ENCODE measurements around the gene TMEM250. TPM values are rescaled to one million over a fixed set of nuclear protein-coding genes. Genes with fewer than 3 reads are reported as not detected.

The TMEM250 gene
- total and polyA plus RNA-seq, 12 donors: 9.7 to 26.4 (median 15.4) TPM

DNA sequence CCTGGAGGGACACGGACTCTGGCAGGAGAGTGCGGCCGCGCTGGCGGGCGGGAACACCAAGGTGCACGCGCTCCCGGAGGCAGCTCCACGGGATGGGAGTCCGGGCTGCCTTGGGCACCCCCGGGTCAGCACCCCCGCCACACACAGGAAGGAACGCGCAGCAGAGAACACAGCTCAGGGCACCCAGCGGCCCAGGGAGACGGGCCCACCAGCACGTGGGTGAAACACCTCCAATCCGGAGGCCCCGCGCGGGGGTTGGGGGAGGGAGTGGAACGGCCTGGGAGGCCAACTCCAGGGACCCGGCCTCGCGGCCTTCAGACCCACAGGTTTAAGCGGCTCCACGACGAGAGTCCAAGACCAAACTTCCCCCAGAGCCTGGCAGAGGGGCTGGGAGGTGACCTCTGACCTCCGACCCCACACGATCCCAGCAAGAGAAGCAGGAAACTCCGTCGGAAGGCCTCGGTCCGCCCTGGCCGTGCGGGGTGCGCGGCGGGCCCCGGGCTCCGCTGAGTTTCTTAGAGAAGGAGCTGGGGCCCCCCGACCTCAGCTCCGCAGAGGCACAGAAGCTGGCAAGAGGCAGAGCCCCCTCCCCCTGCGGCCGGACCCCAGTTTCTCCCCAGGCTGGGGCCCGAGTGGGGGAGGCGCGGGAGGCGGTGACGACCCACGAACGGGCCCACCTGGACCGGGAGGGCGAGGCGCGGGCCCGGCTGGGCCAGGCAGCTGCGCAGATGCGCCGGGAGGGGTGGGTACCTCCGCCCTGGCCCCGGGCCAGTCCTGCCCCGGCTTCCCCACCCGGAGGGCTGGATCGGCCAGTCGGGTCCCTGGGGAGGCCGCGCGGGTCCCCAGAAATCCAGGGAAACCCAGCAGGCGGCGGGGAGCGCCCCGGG, 24.4 kb downstream of the TMEM250 start:
- Histone ChIP-seq H3K27me3 (peaks cover 0 to 7% (median 0%) of the 10 kb centered on the region in 7 donors), H3K27ac (peak overlapping the region; percentile 93 to 99 (median 96)), H3K9me3 (no peaks in the 10 kb centered on the region), H3K4me1 (peaks cover 15 to 71% (median 67%) of the 10 kb centered on the region in 9 donors), H3K4me3 (peak overlapping the region; percentile 68 to 94 (median 86)), H3K36me3 (peaks cover 0 to 12% (median 0%) of the 10 kb centered on the region in 9 donors)
- DNase-seq (peak; percentile 83 to 85), ATAC-seq (peak; percentile 53 to 84 (median 74))
- 1 to 6% methylated on average over 55 to 74 of the region's 74 CpGs for WGBS, 2 donors
- intact Hi-C loops (cut with DNase I): loop anchor here in 3 of 10 donors (1.0 to 5.0 kb wide), 3 partner anchors 25 to 101 kb away; partner anchors contain the start of gene TMEM250 (in 1 of the 3)
- TF ChIP-seq, protein P1, sequence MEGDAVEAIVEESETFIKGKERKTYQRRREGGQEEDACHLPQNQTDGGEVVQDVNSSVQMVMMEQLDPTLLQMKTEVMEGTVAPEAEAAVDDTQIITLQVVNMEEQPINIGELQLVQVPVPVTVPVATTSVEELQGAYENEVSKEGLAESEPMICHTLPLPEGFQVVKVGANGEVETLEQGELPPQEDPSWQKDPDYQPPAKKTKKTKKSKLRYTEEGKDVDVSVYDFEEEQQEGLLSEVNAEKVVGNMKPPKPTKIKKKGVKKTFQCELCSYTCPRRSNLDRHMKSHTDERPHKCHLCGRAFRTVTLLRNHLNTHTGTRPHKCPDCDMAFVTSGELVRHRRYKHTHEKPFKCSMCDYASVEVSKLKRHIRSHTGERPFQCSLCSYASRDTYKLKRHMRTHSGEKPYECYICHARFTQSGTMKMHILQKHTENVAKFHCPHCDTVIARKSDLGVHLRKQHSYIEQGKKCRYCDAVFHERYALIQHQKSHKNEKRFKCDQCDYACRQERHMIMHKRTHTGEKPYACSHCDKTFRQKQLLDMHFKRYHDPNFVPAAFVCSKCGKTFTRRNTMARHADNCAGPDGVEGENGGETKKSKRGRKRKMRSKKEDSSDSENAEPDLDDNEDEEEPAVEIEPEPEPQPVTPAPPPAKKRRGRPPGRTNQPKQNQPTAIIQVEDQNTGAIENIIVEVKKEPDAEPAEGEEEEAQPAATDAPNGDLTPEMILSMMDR (IDR thresholded peaks at IDR 0.05): peak in 3 of 9 donors; percentile 14 to 27 (median 22)

DNA sequence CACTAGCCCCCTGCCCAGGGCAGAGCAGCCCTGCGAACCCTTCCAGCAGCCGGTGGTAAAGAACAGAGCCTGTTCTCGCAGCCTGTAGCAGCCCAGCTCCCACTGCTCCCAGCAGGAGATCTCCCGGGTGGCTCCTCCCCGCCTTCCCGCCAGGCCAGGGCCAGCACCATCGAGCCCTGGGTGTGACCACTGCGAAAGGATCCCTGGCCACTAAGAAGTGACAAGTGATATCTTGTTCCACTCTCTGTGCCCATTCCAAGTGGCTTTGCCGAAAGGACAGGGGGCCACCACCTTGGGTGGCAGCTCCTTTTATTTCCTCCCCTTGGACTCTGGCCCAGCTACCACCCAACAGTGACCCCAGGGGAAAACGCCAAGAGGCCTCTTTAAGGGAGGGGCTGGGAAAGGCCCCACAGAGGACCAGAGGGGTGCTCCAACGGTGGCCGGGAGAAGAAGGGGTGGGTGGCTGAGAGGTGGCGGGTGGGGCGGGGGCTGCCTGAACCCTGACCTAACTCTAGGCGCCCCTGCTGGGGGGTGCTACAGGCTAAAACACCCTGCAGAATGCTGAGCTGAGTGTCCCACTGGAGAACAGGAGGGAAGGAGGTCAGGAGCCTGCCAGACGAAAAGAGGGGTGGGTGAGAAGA, 25.2 kb downstream of the TMEM250 start:
- TF ChIP-seq, protein P1 (IDR thresholded peaks at IDR 0.05): no peak
- peaks cover 0 to 12% (median 0%) of the 10 kb centered on the region in 9 donors for H3K36me3 ChIP-seq
- 18 to 27% methylated on average over 16 of the region's 16 CpGs for WGBS, 2 donors
- peak overlapping the region; percentile 68 to 94 (median 86) for H3K4me3 ChIP-seq
- peak in 1 of 2 donors; percentile 62 for DNase-seq
- H3K27ac ChIP-seq: peak overlapping the region; percentile 93 to 99 (median 96)
- no peaks in the 10 kb centered on the region for H3K9me3 ChIP-seq
- peak; percentile 15 to 70 (median 50) for ATAC-seq
- intact Hi-C loops (cut with DNase I): loop anchor here in 1 of 10 donors (5.0 kb wide), 1 partner anchor 41 kb away; no protein-coding TSS in a partner anchor
- H3K4me1 ChIP-seq: peaks cover 22 to 71% (median 67%) of the 10 kb centered on the region in 9 donors
- H3K27me3 ChIP-seq: peaks cover 0 to 3% (median 0%) of the 10 kb centered on the region in 7 donors

DNA sequence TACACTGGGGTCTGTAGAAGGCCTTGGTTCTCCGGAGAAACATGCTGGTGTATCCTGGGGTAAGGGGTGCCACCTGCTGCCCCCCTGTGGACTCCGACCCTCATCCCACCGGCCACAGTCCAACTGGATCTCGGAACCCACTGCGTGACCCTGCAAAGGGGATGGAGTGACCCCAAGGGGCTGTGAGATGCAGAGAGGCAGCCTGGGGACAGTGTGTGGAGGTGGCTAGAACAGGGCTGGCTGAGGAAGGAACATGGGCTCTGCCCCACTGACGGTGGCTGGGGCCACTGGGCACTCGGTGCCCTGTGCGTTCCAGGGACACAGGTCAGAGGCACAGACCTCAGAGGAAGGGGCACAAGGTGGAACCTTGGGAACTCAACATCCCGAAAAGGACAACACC, 25.9 kb downstream of the TMEM250 start:
- Histone ChIP-seq H3K27ac (peak overlapping the region in 9 of 10 donors; percentile 95 to 99 (median 97)), H3K9me3 (no peaks in the 10 kb centered on the region), H3K36me3 (peaks cover 0 to 12% (median 0%) of the 10 kb centered on the region in 9 donors), H3K4me3 (peak overlapping the region in 6 of 10 donors; percentile 85 to 94 (median 88)), H3K4me1 (peaks cover 24 to 78% (median 74%) of the 10 kb centered on the region in 9 donors), H3K27me3 (no peaks in the 10 kb centered on the region)
- intact Hi-C loops (cut with DNase I): loop anchor here in 1 of 10 donors (5.0 kb wide), 1 partner anchor 40 kb away; no protein-coding TSS in a partner anchor
- TF ChIP-seq, protein P1 (IDR thresholded peaks at IDR 0.05): no peak
- DNase-seq (peak in 1 of 2 donors; percentile 14), ATAC-seq (no peak)
- WGBS, 2 donors: 72 to 75% methylated on average over 9 of the region's 9 CpGs

DNA sequence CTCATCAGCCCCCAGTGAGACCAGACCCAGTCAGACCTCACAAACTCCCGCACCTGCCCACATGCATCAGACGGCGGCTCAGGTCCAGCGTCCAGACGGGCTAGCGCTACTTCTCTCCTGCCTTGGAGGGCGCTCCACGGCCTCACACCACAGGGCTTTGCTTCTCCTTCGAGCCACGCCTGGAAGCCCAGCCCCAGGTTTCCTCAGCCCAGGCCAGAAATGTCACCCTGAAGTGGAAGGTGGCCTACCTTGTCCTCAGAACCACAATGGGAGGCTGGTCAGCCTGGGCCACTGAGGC, 26.4 kb downstream of the TMEM250 start:
- TF ChIP-seq, protein P1 (IDR thresholded peaks at IDR 0.05): no peak
- no peak for ATAC-seq
- intact Hi-C loops (cut with DNase I): loop anchor here in 1 of 10 donors (5.0 kb wide), 1 partner anchor 40 kb away; no protein-coding TSS in a partner anchor
- Histone ChIP-seq H3K27ac (peak overlapping the region in 9 of 10 donors; percentile 75 to 99 (median 97)), H3K36me3 (peaks cover 0 to 12% (median 0%) of the 10 kb centered on the region in 9 donors), H3K4me1 (peaks cover 26 to 82% (median 78%) of the 10 kb centered on the region in 9 donors), H3K9me3 (no peaks in the 10 kb centered on the region), H3K4me3 (peak overlapping the region in 1 of 10 donors; percentile 93), H3K27me3 (no peaks in the 10 kb centered on the region)
- DNase-seq: no peak
- 86 to 93% methylated on average over 10 of the region's 10 CpGs for WGBS, 2 donors
